CD14-positive monocyte (primary cell): ENCODE data around the gene F11R. TPM values are rescaled to one million over a fixed set of nuclear protein-coding genes. Genes with fewer than 3 reads are reported as not detected.

ENCODE experiments used
- DNase-seq, 3 donors: peaks; one replicate each; pipeline ENCODE4 v3.0.0-alpha.2; 2011 to 2022
- H2AFZ ChIP-seq: 2 replicates; pipeline ENCODE4 v1.6.0; 2012; ENCODE audit warnings: mild to moderate bottlenecking, low read depth, low read length, inconsistent platforms; ENCODE audit not compliant: insufficient read depth, poor library complexity, severe bottlenecking
- H3K27ac ChIP-seq, 2 donors: 1 replicate in 1 of 2; 2 replicates in 1 of 2; pipeline ENCODE4 v1.5.1; 2012 to 2013; ENCODE audit warnings: low read length in 2 of 2, control low read depth in 1 of 2, inconsistent platforms in 1 of 2, low read depth in 1 of 2, mild to moderate bottlenecking in 1 of 2
- H3K27me3 ChIP-seq, 2 donors: one replicate each; pipeline versions ENCODE4 v1.6.0 to v1.6.1; 2011 to 2013; ENCODE audit warnings: low read length in 2 of 2; ENCODE audit not compliant: control insufficient read depth in 2 of 2, insufficient read depth in 2 of 2
- H3K36me3 ChIP-seq, 2 donors: replicated peaks in 1 of 2; 1 replicate in 1 of 2; 2 replicates in 1 of 2; pipeline versions ENCODE4 v1.5.1 to v1.6.1; 2012 to 2013; ENCODE audit warnings: low read length in 2 of 2, control low read depth in 1 of 2, inconsistent platforms in 1 of 2, mild to moderate bottlenecking in 1 of 2; ENCODE audit not compliant: insufficient read depth in 2 of 2, control insufficient read depth in 1 of 2
- H3K4me1 ChIP-seq, 2 donors: 1 replicate in 1 of 2; 2 replicates in 1 of 2; pipeline versions ENCODE4 v1.5.1 to v1.6.1; 2012 to 2013; ENCODE audit warnings: low read length in 2 of 2, control low read depth in 1 of 2, inconsistent platforms in 1 of 2, mild to moderate bottlenecking in 1 of 2, moderate library complexity in 1 of 2; ENCODE audit not compliant: insufficient read depth in 2 of 2, control insufficient read depth in 1 of 2
- H3K4me2 ChIP-seq: replicated peaks from 2 replicates; pipeline ENCODE3; 2012; ENCODE audit warnings: low read length, moderate library complexity, mild to moderate bottlenecking; ENCODE audit not compliant: poor library complexity, severe bottlenecking; ENCODE audit errors: extremely low read depth
- H3K4me3 ChIP-seq, 3 experiments: fragments of 200-600 bp in 1 of 3; sonication (generic) in 1 of 3; replicated peaks in 1 of 3; 1 replicate in 2 of 3; 2 replicates in 1 of 3; pipeline ENCODE4 v1.5.1; 2011 to 2013; ENCODE audit warnings: low read length in 3 of 3, mild to moderate bottlenecking in 3 of 3, control low read depth in 2 of 3, low read depth in 2 of 3, inconsistent platforms in 1 of 3, moderate library complexity in 1 of 3
- H3K79me2 ChIP-seq: 2 replicates; pipeline ENCODE4 v1.6.0; 2012; ENCODE audit warnings: mild to moderate bottlenecking, control low read depth, inconsistent platforms, low read length, moderate library complexity; ENCODE audit not compliant: insufficient read depth
- H3K9ac ChIP-seq: 2 replicates; pipeline ENCODE4 v1.6.0; 2017; ENCODE audit warnings: low read length, mild to moderate bottlenecking; ENCODE audit not compliant: insufficient read depth, poor library complexity, severe bottlenecking
- H3K9me3 ChIP-seq, 2 donors: replicated peaks in 1 of 2; 1 replicate in 1 of 2; 2 replicates in 1 of 2; pipeline versions ENCODE4 v1.5.1 to v1.6.1; 2012 to 2013; ENCODE audit warnings: low read length in 2 of 2, control low read depth in 1 of 2; ENCODE audit not compliant: control insufficient read depth in 1 of 2, insufficient read depth in 1 of 2
- H4K20me1 ChIP-seq: 2 replicates; pipeline ENCODE4 v1.6.0; 2012; ENCODE audit warnings: mild to moderate bottlenecking, low read length, control low read depth, moderate library complexity; ENCODE audit not compliant: insufficient read depth
- H3K27ac Mint-ChIP-seq, 7 donors: one replicate each; pipeline ENCODE4 v1.8.0; 2020; ENCODE audit warnings: mild to moderate bottlenecking in 7 of 7, mixed read lengths in 7 of 7, moderate library complexity in 6 of 7, inconsistent platforms in 2 of 7
- H3K27me3 Mint-ChIP-seq, 3 donors: one replicate each; pipeline ENCODE4 v1.8.0; 2021 to 2022; ENCODE audit warnings: low read depth in 3 of 3, mild to moderate bottlenecking in 3 of 3, mixed read lengths in 3 of 3, moderate library complexity in 3 of 3, inconsistent platforms in 1 of 3
- H3K36me3 Mint-ChIP-seq, 2 donors: one replicate each; pipeline ENCODE4 v1.8.0; 2020; ENCODE audit warnings: mixed read lengths in 2 of 2, inconsistent platforms in 1 of 2, mild to moderate bottlenecking in 1 of 2
- H3K4me1 Mint-ChIP-seq: one replicate; pipeline ENCODE4 v1.8.0; 2020; ENCODE audit warnings: mild to moderate bottlenecking, mixed read lengths
- H3K4me3 Mint-ChIP-seq, 2 donors: one replicate each; pipeline ENCODE4 v1.8.0; 2020; ENCODE audit warnings: mild to moderate bottlenecking in 2 of 2, mixed read lengths in 2 of 2, moderate library complexity in 1 of 2
- H3K9me3 Mint-ChIP-seq, 7 donors: one replicate each; pipeline ENCODE4 v1.8.0; 2020 to 2022; ENCODE audit warnings: mixed read lengths in 7 of 7, mild to moderate bottlenecking in 6 of 7, moderate library complexity in 6 of 7, inconsistent platforms in 2 of 7
- WGBS: methylation state at CpG from one replicate; pipeline ENCODE4 v1.1.5; 2013; ENCODE audit warnings: missing lambda C conversion rate; ENCODE audit not compliant: insufficient coverage; 5-methylcytosine and 5-hydroxymethylcytosine counted together
- intact Hi-C, 2 donors: fragments of 100-400 bp; cut with micrococcal nuclease; formaldehyde crosslinking; loops; one replicate each; pipeline versions ENCODE4 v1.15.0 to v1.15.1; 2023
- polyA plus RNA-seq, 3 donors: library from polyadenylated mRNA; depleted of rRNA in 1 of 3; unstranded in 2 of 3; stranded (reverse) in 1 of 3; fragments of 300-500 nt in 2 of 3; fragments of >200 nt in 1 of 3; fragmentation: Illumina TruSeq in 2 of 3; gene quantifications; 1 replicate in 2 of 3; 2 replicates in 1 of 3; pipeline ENCODE4 v1.2.3, GENCODE V29; 2012 to 2021
- TF ChIP-seq, protein P1 (sequence below): fragments of 200-600 bp; IDR thresholded peaks from one replicate; pipeline ENCODE4 v1.8.0; 2022; ENCODE audit warnings: antibody characterized with exemption, mild to moderate bottlenecking

The F11R gene
- polyA plus RNA-seq, 3 donors, result 28.8 to 58.0 (median 35.9) TPM

DNA sequence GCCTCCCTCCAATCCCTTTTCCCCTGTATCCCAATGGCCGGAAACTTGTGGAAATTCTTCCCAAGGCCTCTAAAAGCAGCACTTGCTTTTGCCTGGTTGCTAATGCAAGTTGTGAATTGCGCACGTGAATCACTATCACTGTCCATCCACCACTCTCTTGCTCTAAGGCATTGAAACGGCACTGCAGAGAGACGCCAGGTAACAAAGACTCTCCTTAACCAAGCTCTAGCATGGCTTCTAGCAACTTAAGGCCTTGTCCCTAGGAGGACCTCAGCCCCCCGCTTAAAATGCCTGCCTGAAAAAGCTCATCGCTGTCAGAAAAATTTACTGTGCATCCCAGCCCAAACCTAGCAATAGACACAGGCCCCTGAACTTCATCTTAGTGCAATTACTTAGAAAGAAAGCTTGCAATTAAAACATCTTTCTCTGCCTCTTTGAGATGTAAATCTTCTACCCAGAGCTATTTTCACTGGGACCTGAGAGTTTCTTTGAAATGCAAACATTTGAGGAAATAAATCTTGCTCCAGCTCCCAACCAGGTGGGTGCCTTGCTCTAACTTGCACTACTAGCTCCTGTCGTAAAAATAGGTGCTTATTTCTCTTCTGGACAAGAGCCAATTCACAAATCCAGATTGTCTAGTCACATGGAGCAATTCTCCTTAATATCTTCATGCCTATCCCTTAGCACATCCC, 33.4 kb downstream of the F11R start:
- Histone ChIP-seq H3K9me3 (no peaks in the 10 kb centered on the region), H3K4me3 (no peak overlapping the region)
- H3K4me3 Mint-ChIP-seq, result no peak overlapping the region

DNA sequence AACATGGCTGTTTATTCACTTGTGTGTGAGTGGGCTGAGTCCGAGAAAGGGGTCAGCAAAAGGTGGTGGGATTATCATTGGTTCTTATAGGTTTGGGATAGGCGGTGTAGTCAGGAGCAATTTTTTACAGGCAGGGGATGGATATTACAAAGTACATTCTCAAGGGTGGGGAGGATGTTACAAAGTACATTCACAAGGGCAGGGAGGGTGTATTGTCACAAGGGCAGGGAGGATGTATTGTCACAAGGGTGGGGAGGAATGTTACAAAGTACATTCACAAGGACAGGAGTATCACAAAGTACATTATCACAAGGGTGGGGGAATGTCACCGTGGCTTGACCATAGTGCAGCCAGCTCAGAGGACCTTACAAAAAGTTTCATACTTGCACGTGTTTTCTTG, 35.2 kb downstream of the F11R start:
- no peak overlapping the region for H3K9ac ChIP-seq
- H3K27ac ChIP-seq, result no peak overlapping the region
- peaks cover 6 to 24% of the 10 kb centered on the region in 2 donors for H3K27me3 ChIP-seq
- H2AFZ ChIP-seq, result no peak overlapping the region
- H3K27me3 Mint-ChIP-seq, result peaks cover 28 to 32% (median 28%) of the 10 kb centered on the region in 3 donors
- no peak overlapping the region for H3K4me3 Mint-ChIP-seq
- H3K9me3 ChIP-seq, result no peaks in the 10 kb centered on the region
- peaks cover 21% of the 10 kb centered on the region for H3K4me1 Mint-ChIP-seq
- H3K27ac Mint-ChIP-seq, result peak overlapping the region in 1 of 7 donors; percentile 40
- DNase-seq, result no peak
- WGBS, result 94% methylated on average over 2 of the region's 4 CpGs
- intact Hi-C loops, result no loop called here
- TF ChIP-seq, protein P1, sequence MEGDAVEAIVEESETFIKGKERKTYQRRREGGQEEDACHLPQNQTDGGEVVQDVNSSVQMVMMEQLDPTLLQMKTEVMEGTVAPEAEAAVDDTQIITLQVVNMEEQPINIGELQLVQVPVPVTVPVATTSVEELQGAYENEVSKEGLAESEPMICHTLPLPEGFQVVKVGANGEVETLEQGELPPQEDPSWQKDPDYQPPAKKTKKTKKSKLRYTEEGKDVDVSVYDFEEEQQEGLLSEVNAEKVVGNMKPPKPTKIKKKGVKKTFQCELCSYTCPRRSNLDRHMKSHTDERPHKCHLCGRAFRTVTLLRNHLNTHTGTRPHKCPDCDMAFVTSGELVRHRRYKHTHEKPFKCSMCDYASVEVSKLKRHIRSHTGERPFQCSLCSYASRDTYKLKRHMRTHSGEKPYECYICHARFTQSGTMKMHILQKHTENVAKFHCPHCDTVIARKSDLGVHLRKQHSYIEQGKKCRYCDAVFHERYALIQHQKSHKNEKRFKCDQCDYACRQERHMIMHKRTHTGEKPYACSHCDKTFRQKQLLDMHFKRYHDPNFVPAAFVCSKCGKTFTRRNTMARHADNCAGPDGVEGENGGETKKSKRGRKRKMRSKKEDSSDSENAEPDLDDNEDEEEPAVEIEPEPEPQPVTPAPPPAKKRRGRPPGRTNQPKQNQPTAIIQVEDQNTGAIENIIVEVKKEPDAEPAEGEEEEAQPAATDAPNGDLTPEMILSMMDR, result no peak
- peaks cover 19 to 22% of the 10 kb centered on the region in 2 donors for H3K4me1 ChIP-seq
- no peak overlapping the region for H3K4me3 ChIP-seq
- H4K20me1 ChIP-seq, result no peaks in the 10 kb centered on the region
- H3K9me3 Mint-ChIP-seq, result peaks cover 0 to 6% (median 2%) of the 10 kb centered on the region in 7 donors
- peaks cover 0 to 7% of the 10 kb centered on the region in 2 donors for H3K36me3 Mint-ChIP-seq
- no peaks in the 10 kb centered on the region for H3K36me3 ChIP-seq
- H3K79me2 ChIP-seq, result no peaks in the 10 kb centered on the region
- no peak overlapping the region for H3K4me2 ChIP-seq

More for the DNA sequence above, 33.4 kb downstream of the F11R start:
- peaks cover 10 to 15% (median 11%) of the 10 kb centered on the region in 3 donors for H3K27me3 Mint-ChIP-seq
- no peak for DNase-seq
- Histone ChIP-seq H3K9ac (no peak overlapping the region), H3K4me2 (no peak overlapping the region), H4K20me1 (no peaks in the 10 kb centered on the region), H3K79me2 (no peaks in the 10 kb centered on the region), H3K36me3 (no peaks in the 10 kb centered on the region), H3K27ac (no peak overlapping the region), H3K27me3 (peaks cover 0 to 7% of the 10 kb centered on the region in 2 donors), H2AFZ (no peak overlapping the region), H3K4me1 (peaks cover 7 to 9% of the 10 kb centered on the region in 2 donors)
- TF ChIP-seq, protein P1, result no peak
- no peak overlapping the region for H3K27ac Mint-ChIP-seq
- H3K4me1 Mint-ChIP-seq, result peaks cover 9% of the 10 kb centered on the region
- H3K9me3 Mint-ChIP-seq, result peaks cover 0 to 3% (median 0%) of the 10 kb centered on the region in 7 donors
- H3K36me3 Mint-ChIP-seq, result no peaks in the 10 kb centered on the region
- intact Hi-C loops, result no loop called here
- 97% methylated on average over 6 of the region's 8 CpGs for WGBS
